Activated CD8-positive, alpha-beta T cell treated with anti-CD3 and anti-CD28 coated beads for 36 hours (primary cell): ENCODE measurements around the gene CBLL1. TPM values are rescaled to one million over a fixed set of nuclear protein-coding genes. Genes with fewer than 3 reads are reported as not detected.

Source experiments
- ATAC-seq: fragments of 200-7000 bp; cut with Tn5 transposase; one replicate; pipeline ENCODE4 v1.10.0; 2021; ENCODE audit warnings: mild to moderate bottlenecking, moderate library complexity
- CTCF ChIA-PET: fragments of 350-600 bp; sonication (Branson Sonifier 250); formaldehyde crosslinking; loops from one replicate; lab custom pipeline; 2021; ENCODE audit warnings: antibody characterized with exemption; lab: Charles Lee
- POLR2A ChIA-PET: fragments of 350-600 bp; sonication (Branson Sonifier 250); formaldehyde crosslinking; loops from one replicate; lab custom pipeline; 2021; ENCODE audit warnings: antibody characterized with exemption; lab: Charles Lee
- DNase-seq: peaks from one replicate; pipeline ENCODE4 v3.0.0-alpha.2; 2020
- H3K27ac Mint-ChIP-seq: one replicate; pipeline ENCODE4 v1.8.0; 2021; ENCODE audit warnings: mild to moderate bottlenecking, mixed read lengths
- H3K27me3 Mint-ChIP-seq: one replicate; pipeline ENCODE4 v1.8.0; 2021; ENCODE audit warnings: mixed read lengths
- H3K36me3 Mint-ChIP-seq: one replicate; pipeline ENCODE4 v1.8.0; 2021; ENCODE audit warnings: low read depth, mixed read lengths
- H3K4me1 Mint-ChIP-seq: one replicate; pipeline ENCODE4 v1.8.0; 2021; ENCODE audit warnings: low read depth, mixed read lengths
- H3K4me3 Mint-ChIP-seq: one replicate; pipeline ENCODE4 v1.8.0; 2021; ENCODE audit warnings: mild to moderate bottlenecking, moderate library complexity, mixed read lengths
- H3K9me3 Mint-ChIP-seq: one replicate; pipeline ENCODE4 v1.8.0; 2021; ENCODE audit warnings: mixed read lengths
- intact Hi-C: fragments of 100-400 bp; cut with micrococcal nuclease; formaldehyde crosslinking; loops from one replicate; pipeline ENCODE4 v1.10.0; 2022
- total RNA-seq, 2 experiments: library from RNA; stranded (reverse); gene quantifications; one replicate each; pipeline ENCODE4 v1.2.3, GENCODE V29; 2021
- TF ChIP-seq, protein P1 (sequence below): fragments of 200-600 bp; IDR thresholded peaks from one replicate; pipeline ENCODE4 v1.8.0; 2022; ENCODE audit warnings: antibody characterized with exemption, mild to moderate bottlenecking

Gene CBLL1
- total RNA-seq, 2 experiments from 2014 or later = 31.7 to 38.2 TPM

DNA sequence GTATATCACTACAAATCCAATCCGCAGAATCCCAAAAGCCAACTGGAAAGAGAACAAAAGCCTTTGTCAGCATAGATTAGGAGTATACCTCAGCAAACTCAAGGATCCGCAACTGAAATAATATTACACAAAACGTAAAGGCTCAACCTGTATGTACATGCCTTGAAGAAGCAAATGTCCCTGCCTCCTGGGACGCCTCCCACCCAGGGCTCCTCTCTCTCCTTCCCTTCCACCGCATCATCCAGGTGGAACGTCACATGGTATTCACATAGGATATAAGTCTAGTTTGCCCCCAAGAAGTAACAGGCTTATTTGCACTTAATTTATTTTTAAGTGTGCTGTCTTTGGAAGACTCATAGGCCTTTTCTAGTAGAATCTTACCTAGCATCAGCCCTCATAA lies 45.7 kb downstream of the CBLL1 start:
- CTCF ChIA-PET = no interaction called here
- Mint-ChIP-seq H3K4me3 (no peak overlapping the region), H3K27ac (no peak overlapping the region), H3K4me1 (peaks cover 12% of the 10 kb centered on the region), H3K9me3 (no peaks in the 10 kb centered on the region), H3K36me3 (no peaks in the 10 kb centered on the region), H3K27me3 (peaks cover 6% of the 10 kb centered on the region)
- ATAC-seq (no peak), DNase-seq (no peak)
- POLR2A ChIA-PET = no interaction called here
- intact Hi-C loops = no loop called here
- TF ChIP-seq, protein P1, sequence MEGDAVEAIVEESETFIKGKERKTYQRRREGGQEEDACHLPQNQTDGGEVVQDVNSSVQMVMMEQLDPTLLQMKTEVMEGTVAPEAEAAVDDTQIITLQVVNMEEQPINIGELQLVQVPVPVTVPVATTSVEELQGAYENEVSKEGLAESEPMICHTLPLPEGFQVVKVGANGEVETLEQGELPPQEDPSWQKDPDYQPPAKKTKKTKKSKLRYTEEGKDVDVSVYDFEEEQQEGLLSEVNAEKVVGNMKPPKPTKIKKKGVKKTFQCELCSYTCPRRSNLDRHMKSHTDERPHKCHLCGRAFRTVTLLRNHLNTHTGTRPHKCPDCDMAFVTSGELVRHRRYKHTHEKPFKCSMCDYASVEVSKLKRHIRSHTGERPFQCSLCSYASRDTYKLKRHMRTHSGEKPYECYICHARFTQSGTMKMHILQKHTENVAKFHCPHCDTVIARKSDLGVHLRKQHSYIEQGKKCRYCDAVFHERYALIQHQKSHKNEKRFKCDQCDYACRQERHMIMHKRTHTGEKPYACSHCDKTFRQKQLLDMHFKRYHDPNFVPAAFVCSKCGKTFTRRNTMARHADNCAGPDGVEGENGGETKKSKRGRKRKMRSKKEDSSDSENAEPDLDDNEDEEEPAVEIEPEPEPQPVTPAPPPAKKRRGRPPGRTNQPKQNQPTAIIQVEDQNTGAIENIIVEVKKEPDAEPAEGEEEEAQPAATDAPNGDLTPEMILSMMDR = no peak

DNA sequence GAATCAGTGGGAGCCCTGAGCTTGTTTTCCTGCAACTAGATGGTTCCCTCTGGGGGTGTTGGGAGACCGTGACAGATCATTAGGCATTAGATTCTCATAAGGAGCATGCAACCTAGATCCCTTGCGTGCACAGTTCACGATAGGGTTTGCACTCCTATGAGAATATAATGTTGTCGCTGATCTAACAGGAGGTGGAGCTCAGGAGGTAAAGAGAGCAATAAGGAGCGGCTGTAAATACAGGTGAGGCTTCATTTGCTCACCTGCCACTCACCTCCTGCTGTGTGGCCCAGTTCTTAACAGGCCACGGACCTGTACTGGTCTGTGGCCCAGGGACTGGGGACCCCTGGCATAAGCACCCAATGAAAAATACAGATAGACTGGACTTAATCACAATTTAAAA lies 48.4 kb downstream of the CBLL1 start:
- DNase-seq (no peak), ATAC-seq (no peak)
- POLR2A ChIA-PET = interaction anchor here (0.6 kb wide), 1 partner anchor 28 kb away, joined by 3 read pairs; no protein-coding TSS in a partner anchor
- H3K4me1 Mint-ChIP-seq = no peaks in the 10 kb centered on the region
- no peak overlapping the region for H3K4me3 Mint-ChIP-seq
- no peaks in the 10 kb centered on the region for H3K9me3 Mint-ChIP-seq
- peaks cover 10% of the 10 kb centered on the region for H3K27me3 Mint-ChIP-seq
- H3K27ac Mint-ChIP-seq = no peak overlapping the region
- TF ChIP-seq, protein P1 = no peak
- CTCF ChIA-PET = no interaction called here
- intact Hi-C loops = no loop called here
- H3K36me3 Mint-ChIP-seq = no peaks in the 10 kb centered on the region

DNA sequence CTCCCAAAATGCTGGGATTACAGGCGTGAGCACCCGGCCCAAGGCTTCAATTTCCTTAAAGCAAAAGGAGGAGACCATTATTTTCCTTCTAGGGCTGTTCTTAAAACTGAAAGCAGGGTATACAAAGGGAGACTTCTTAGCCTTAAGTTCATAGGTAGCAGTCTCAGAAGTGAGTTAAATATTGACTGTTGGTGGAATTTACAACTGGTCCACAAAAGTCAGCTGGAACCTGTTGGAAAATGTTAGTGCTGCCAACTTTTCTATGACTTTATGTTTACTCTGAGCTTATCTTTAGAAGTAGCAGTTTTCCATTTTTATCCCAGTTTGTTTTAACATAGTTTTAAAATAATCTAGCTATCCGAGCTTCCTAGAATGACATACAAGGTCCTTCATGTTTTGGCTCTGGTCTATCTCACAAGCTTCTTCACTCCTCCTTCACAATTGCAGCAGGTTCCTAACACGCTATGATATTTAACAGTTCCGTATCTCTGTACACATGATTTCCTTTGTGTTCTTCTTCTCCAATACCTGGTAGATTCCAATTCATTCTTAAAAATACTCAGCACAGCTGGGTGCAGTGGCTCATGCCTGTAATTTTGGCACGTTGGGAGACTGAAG lies 55.8 kb downstream of the CBLL1 start:
- Mint-ChIP-seq H3K4me1 (no peaks in the 10 kb centered on the region), H3K36me3 (no peaks in the 10 kb centered on the region), H3K4me3 (no peak overlapping the region), H3K27me3 (peaks cover 10% of the 10 kb centered on the region), H3K27ac (no peak overlapping the region), H3K9me3 (no peaks in the 10 kb centered on the region)
- TF ChIP-seq, protein P1 = no peak
- ATAC-seq = no peak
- ChIA-PET POLR2A (no interaction called here), CTCF (no interaction called here)
- DNase-seq = no peak
- intact Hi-C loops = no loop called here

DNA sequence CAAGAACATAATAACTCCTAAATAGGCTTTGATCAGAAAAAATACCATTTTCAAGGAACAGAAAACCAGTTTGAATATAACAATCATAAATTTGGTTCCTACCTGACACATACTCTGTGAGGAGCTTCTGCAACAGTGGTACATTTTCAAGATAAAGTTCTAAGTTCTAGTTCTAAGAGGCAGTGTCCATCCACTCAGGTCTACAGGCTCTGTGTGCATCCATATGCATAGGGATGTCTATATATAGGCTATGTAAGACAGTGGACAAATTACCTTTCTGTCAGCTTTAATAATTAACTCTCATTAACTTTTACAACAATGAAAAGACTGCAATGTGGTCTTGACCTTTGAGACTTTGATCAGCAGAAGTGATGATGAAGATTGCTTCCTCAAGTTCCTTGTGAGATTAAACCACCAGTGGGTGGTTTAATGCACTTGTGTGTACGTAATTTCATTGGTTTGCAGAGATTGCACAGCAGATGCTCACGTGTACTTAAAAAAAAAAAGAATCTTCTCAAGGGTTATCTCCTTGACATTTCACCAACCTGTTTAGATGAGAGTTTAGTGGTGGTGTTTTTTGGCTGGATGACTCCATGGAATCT lies 59.2 kb downstream of the CBLL1 start, which contains the start of gene SLC26A3:
Gene SLC26A3 (minus strand): TSS at position 215 of the 602 bp plus-strand sequence. CDS start 8,714 bp downstream, outside the sequence.
- no peaks in the 10 kb centered on the region for H3K4me1 Mint-ChIP-seq
- H3K36me3 Mint-ChIP-seq = no peaks in the 10 kb centered on the region
- intact Hi-C loops = no loop called here
- H3K27me3 Mint-ChIP-seq = peaks cover 5% of the 10 kb centered on the region
- H3K4me3 Mint-ChIP-seq = no peak within 1 kb of the TSS
- TF ChIP-seq, protein P1 = no peak
- no peak for ATAC-seq
- no peak for DNase-seq
- no peaks in the 10 kb centered on the region for H3K9me3 Mint-ChIP-seq
- ChIA-PET CTCF (interaction anchor here (0.9 kb wide), 1 partner anchor 76 kb away, joined by 3 read pairs; no protein-coding TSS in a partner anchor), POLR2A (no interaction called here)
- H3K27ac Mint-ChIP-seq = no peak within 1 kb of the TSS

DNA sequence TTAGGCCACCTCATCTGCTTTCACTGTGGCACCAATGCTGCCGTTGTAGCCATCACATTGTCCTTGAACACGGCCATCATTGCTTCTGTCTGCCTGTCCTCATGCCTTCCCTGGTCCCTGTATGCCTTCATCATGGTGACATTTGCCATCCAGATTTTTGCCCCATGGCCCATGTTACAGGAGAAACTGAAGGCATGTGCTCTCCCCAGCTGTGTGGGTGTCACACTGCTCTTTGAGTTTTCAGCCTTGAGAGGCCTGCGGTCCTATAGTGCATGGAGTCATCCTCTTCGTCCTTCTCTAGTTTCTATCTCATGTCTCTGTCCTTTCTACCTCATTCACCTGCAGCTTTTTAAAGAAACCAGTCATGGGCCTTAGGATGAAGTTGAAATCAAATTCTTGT lies 65.2 kb downstream of the CBLL1 start:
- Mint-ChIP-seq H3K27me3 (peaks cover under 1% of the 10 kb centered on the region), H3K27ac (no peak overlapping the region), H3K4me3 (no peak overlapping the region), H3K4me1 (peaks cover 9% of the 10 kb centered on the region), H3K36me3 (no peaks in the 10 kb centered on the region), H3K9me3 (no peaks in the 10 kb centered on the region)
- ATAC-seq (no peak), DNase-seq (no peak)
- TF ChIP-seq, protein P1 = no peak
- CTCF ChIA-PET = interaction anchor here (1.1 kb wide), 1 partner anchor 71 kb away, joined by 3 read pairs; no protein-coding TSS in a partner anchor
- POLR2A ChIA-PET = no interaction called here
- intact Hi-C loops = no loop called here
